HepG2 (cell line): ENCODE measurements around the gene KCNT2. TPM values are rescaled to one million over a fixed set of nuclear protein-coding genes. Genes with fewer than 3 reads are reported as not detected.

ENCODE experiments used
- ATAC-seq: fragments of 200-7000 bp; cut with Tn5 transposase; 3 replicates; pipeline ENCODE4 v1.9.1; 2020; ENCODE audit warnings: mild to moderate bottlenecking, moderate library complexity
- BruUV-seq: library from RNA; stranded (reverse); fragments of 400-500 nt; replicated peaks from 2 replicates; lab custom pipeline; 2021; lab: Mats Ljungman, UMichigan
- CTCF ChIA-PET: fragments of 300-600 bp; formaldehyde crosslinking; extraction: SDS; loops from one replicate; lab custom pipeline; 2021; ENCODE audit warnings: low total read pairs, inconsistent platforms, low intra/inter-chr PET ratio; lab: Yijun Ruan, JAX
- POLR2A ChIA-PET: fragments of 350-600 bp; sonication (Branson Sonifier 250); formaldehyde crosslinking; loops from one replicate; lab custom pipeline; 2020; ENCODE audit warnings: antibody characterized with exemption, inconsistent platforms; lab: Yijun Ruan, JAX
- DNase-seq: peaks from one replicate; pipeline ENCODE4 v3.0.0-alpha.2; 2015; ENCODE audit warnings: low spot score
- FAIRE-seq: peaks from 3 replicates; lab custom pipeline; 2011; peaks lifted over from hg19 to GRCh38; lab: Jason Lieb, UNC
- H2AFZ ChIP-seq: one replicate; pipeline ENCODE4 v1.6.1; 2011; ENCODE audit warnings: low read length, inconsistent platforms
- H3K27ac ChIP-seq: fragments of 300-600 bp; 3 replicates; pipeline ENCODE4 v1.8.0; 2011; ENCODE audit warnings: mixed run types, mild to moderate bottlenecking, mixed read lengths, low read length, inconsistent platforms; ENCODE audit not compliant: insufficient read depth; ENCODE audit errors: extremely low read length
- H3K27me3 ChIP-seq, 2 experiments: fragments of 200-600 bp in 1 of 2; 2 replicates in 1 of 2; 3 replicates in 1 of 2; pipeline versions ENCODE4 v1.6.0 to v1.8.0; 2011; ENCODE audit warnings: low read length in 2 of 2, mild to moderate bottlenecking in 2 of 2, moderate library complexity in 2 of 2, inconsistent platforms in 1 of 2; ENCODE audit not compliant: insufficient read depth in 2 of 2, control insufficient read depth in 1 of 2
- H3K36me3 ChIP-seq, 2 experiments: fragments of 200-600 bp in 1 of 2; replicated peaks in 1 of 2; 2 replicates in 1 of 2; 3 replicates in 1 of 2; pipeline versions ENCODE4 v1.5.1 to v1.8.0; 2011; ENCODE audit warnings: low read length in 2 of 2, inconsistent platforms in 1 of 2; ENCODE audit not compliant: insufficient read depth in 2 of 2, control insufficient read depth in 1 of 2
- H3K4me1 ChIP-seq: 2 replicates; pipeline ENCODE4 v1.5.1; 2012; ENCODE audit warnings: low read length, inconsistent platforms; ENCODE audit not compliant: insufficient read depth
- H3K4me2 ChIP-seq: 2 replicates; pipeline ENCODE4 v1.6.0; 2011; ENCODE audit warnings: low read depth, low read length, inconsistent platforms
- H3K4me3 ChIP-seq, 3 experiments: fragments of 200-600 bp in 1 of 3; sonication (generic), shearing (Covaris generic) in 1 of 3; replicated peaks in 1 of 3; 2 replicates each; pipeline ENCODE4 v1.5.1; 2011 to 2016; ENCODE audit warnings: low read length in 3 of 3, inconsistent platforms in 2 of 3, low read depth in 2 of 3, mild to moderate bottlenecking in 2 of 3, control low read depth in 1 of 3, mixed read lengths in 1 of 3; ENCODE audit not compliant: insufficient read depth in 1 of 3
- H3K79me2 ChIP-seq: one replicate; pipeline ENCODE4 v1.6.1; 2011; ENCODE audit warnings: low read length, inconsistent platforms; ENCODE audit not compliant: insufficient read depth
- H3K9ac ChIP-seq: 2 replicates; pipeline ENCODE4 v1.6.0; 2011; ENCODE audit warnings: mild to moderate bottlenecking, low read depth, low read length, inconsistent platforms; ENCODE audit not compliant: insufficient read depth
- H3K9me3 ChIP-seq: 2 replicates; pipeline ENCODE4 v1.5.1; 2012; ENCODE audit warnings: mild to moderate bottlenecking, low read length
- H4K20me1 ChIP-seq: 2 replicates; pipeline ENCODE4 v1.6.0; 2011; ENCODE audit warnings: inconsistent platforms, mild to moderate bottlenecking, low read length, moderate library complexity; ENCODE audit not compliant: insufficient read depth
- CEBPB ChIP-seq: IDR thresholded peaks from 2 replicates; pipeline ENCODE4 v1.6.1; 2011; ENCODE audit warnings: low read depth, low read length, improper control_type of control experiment, borderline replicate concordance
- CENPT ChIP-seq: sonication (generic); formaldehyde crosslinking; IDR thresholded peaks from 2 replicates; pipeline ENCODE4 v1.8.0; 2022; ENCODE audit warnings: low read depth, mild to moderate bottlenecking, moderate library complexity, missing genetic modification reagents
- DRAP1 ChIP-seq: IDR thresholded peaks from 2 replicates; pipeline ENCODE4 v1.6.1; 2016; ENCODE audit warnings: missing genetic modification reagents, missing compliant biosample characterization
- NR2F1 ChIP-seq, 2 experiments: fragments of 450-650 bp in 1 of 2; formaldehyde crosslinking in 1 of 2; IDR thresholded peaks; 2 replicates each; pipeline versions ENCODE4 v1.5.0 to v1.6.1; 2016 to 2020; ENCODE audit warnings: mild to moderate bottlenecking in 1 of 2, missing compliant biosample characterization in 1 of 2, missing genetic modification reagents in 1 of 2, moderate library complexity in 1 of 2
- RBAK ChIP-seq: sonication (generic); formaldehyde crosslinking; IDR thresholded peaks from 2 replicates; pipeline ENCODE4 v1.5.1; 2020; ENCODE audit warnings: mild to moderate bottlenecking, missing genetic modification reagents
- ZNF20 ChIP-seq: sonication (generic); formaldehyde crosslinking; IDR thresholded peaks from 2 replicates; pipeline ENCODE4 v1.4.0; 2020; ENCODE audit warnings: mild to moderate bottlenecking, moderate library complexity, missing genetic modification reagents
- ZNF337 ChIP-seq: sonication (generic); formaldehyde crosslinking; IDR thresholded peaks from 2 replicates; pipeline ENCODE4 v1.5.1; 2020; ENCODE audit warnings: missing genetic modification reagents, low read depth, mild to moderate bottlenecking, borderline replicate concordance
- ZNF441 ChIP-seq: sonication (generic); formaldehyde crosslinking; IDR thresholded peaks from 2 replicates; pipeline ENCODE4 v1.7.0; 2021; ENCODE audit warnings: missing genetic modification reagents, borderline replicate concordance
- ZNF546 ChIP-seq: sonication (generic); formaldehyde crosslinking; conservative IDR thresholded peaks from 2 replicates; pipeline ENCODE4 v1.8.1; 2023; ENCODE audit warnings: mild to moderate bottlenecking, missing genetic modification reagents
- ZNF562 ChIP-seq: sonication (generic); formaldehyde crosslinking; IDR thresholded peaks from 2 replicates; pipeline ENCODE4 v1.8.0; 2022; ENCODE audit warnings: missing genetic modification reagents, borderline replicate concordance
- ZNF580 ChIP-seq: IDR thresholded peaks from 2 replicates; pipeline ENCODE4 v1.6.1; 2016; ENCODE audit warnings: low read depth, borderline replicate concordance
- ZNF609 ChIP-seq: sonication (generic); formaldehyde crosslinking; IDR thresholded peaks from 2 replicates; pipeline ENCODE4 v1.4.0; 2020; ENCODE audit warnings: mild to moderate bottlenecking, missing genetic modification reagents, borderline replicate concordance
- ZNF790 ChIP-seq: sonication (generic); formaldehyde crosslinking; IDR thresholded peaks from 2 replicates; pipeline ENCODE4 v1.8.0; 2022; ENCODE audit warnings: missing genetic modification reagents, mild to moderate bottlenecking, borderline replicate concordance
- in situ Hi-C: cut with HindIII; loops from 2 replicates; pipeline ENCODE4 v1.10.0; 2017; ENCODE audit warnings: low pct_unique_long_range_greater_than_20kb; ENCODE audit not compliant: extremely low pct_ligation_motif_present
- intact Hi-C: fragments of 100-400 bp; cut with micrococcal nuclease; formaldehyde crosslinking; loops from one replicate; pipeline ENCODE4 v1.10.0; 2022; ENCODE audit not compliant: unreplicated experiment
- polyA plus RNA-seq, 8 experiments: library from polyadenylated mRNA; depleted of rRNA in 3 of 8; stranded (reverse) in 7 of 8; unstranded in 1 of 8; fragments of >200 nt; fragmentation: Illumina TruSeq in 4 of 8; extraction: Trizol in 4 of 8; gene quantifications; 2 replicates each; pipeline versions ENCODE4 v1.2.1 to v1.2.3, GENCODE V29; 2011 to 2016; ENCODE audit warnings: low read depth in 4 of 8, missing spikeins in 1 of 8, mixed read lengths in 1 of 8; ENCODE audit not compliant: insufficient read depth in 1 of 8
- total RNA-seq, 5 experiments: library from RNA; depleted of rRNA; stranded (reverse); fragments of >200 nt; fragmentation: Illumina TruSeq; extraction: Trizol; gene quantifications; 2 replicates each; pipeline ENCODE4 v1.2.3, GENCODE V29; 2016; ENCODE audit warnings: low read depth in 1 of 5

KCNT2 gene
- total and polyA plus RNA-seq, 2 of the 13 experiments (the other 11 are each of a cell fraction or from before 2014, with no cell fraction given) = not detected

- TF ChIP-seq ZNF441 (CRISPR knock-in tag) (no peak), NR2F1 (CRISPR knock-in tag; IDR thresholded peaks at IDR 0.05) (no peak), ZNF546 (CRISPR knock-in tag) (no peak), CENPT (no peak), ZNF580 (CRISPR knock-in tag) (no peak), ZNF790 (CRISPR knock-in tag) (no peak), DRAP1 (CRISPR knock-in tag) (no peak), RBAK (CRISPR knock-in tag) (no peak), ZNF562 (CRISPR knock-in tag) (no peak), ZNF609 (CRISPR knock-in tag) (no peak), CEBPB (no peak), ZNF20 (no peak), ZNF337 (no peak)
- no peak for FAIRE-seq
Measured at GRCh38 chr1:196433000-196433399, 175.2 kb downstream of the KCNT2 start.

More at GRCh38 chr1:196433000-196433399, 175.2 kb downstream of the KCNT2 start:
- no peak overlapping the region for H2AFZ ChIP-seq
- no TSS peak for BruUV-seq
- no peak overlapping the region for H3K4me3 ChIP-seq
- H3K27me3 ChIP-seq = no peaks in the 10 kb centered on the region
- ChIA-PET CTCF (no interaction called here), POLR2A (no interaction called here)
- H3K9ac ChIP-seq = no peak overlapping the region
- no peak overlapping the region for H3K27ac ChIP-seq
- DNase-seq = no peak
- ATAC-seq = no peak
- in situ Hi-C loops (no loop called here), intact Hi-C loops (no loop called here)
- H3K9me3 ChIP-seq = no peaks in the 10 kb centered on the region
- no peaks in the 10 kb centered on the region for H3K79me2 ChIP-seq
- H3K4me2 ChIP-seq = no peak overlapping the region
- no peaks in the 10 kb centered on the region for H4K20me1 ChIP-seq
- H3K4me1 ChIP-seq = peaks cover 3% of the 10 kb centered on the region
- no peaks in the 10 kb centered on the region for H3K36me3 ChIP-seq
